Endothelial cell of umbilical vein (primary cell): ENCODE data around the gene SUDS3. TPM values are rescaled to one million over a fixed set of nuclear protein-coding genes. Genes with fewer than 3 reads are reported as not detected.

Source experiments
- BruUV-seq: library from RNA; stranded (reverse); fragments of 400-500 nt; replicated peaks from 2 replicates; lab custom pipeline; 2021; lab: Mats Ljungman, UMichigan
- CTCF ChIA-PET: fragments of 300-600, 350-600 bp; sonication (Branson Sonifier 250); formaldehyde crosslinking; loops from one replicate; lab custom pipeline; 2021; ENCODE audit warnings: antibody characterized with exemption, inconsistent platforms; lab: Charles Lee
- POLR2A ChIA-PET: fragments of 300-600, 350-600 bp; sonication (Branson Sonifier 250); formaldehyde crosslinking; loops from one replicate; lab custom pipeline; 2021; ENCODE audit warnings: antibody characterized with exemption, inconsistent platforms; lab: Charles Lee
- DNase-seq: peaks from one replicate; pipeline ENCODE4 v3.0.0-alpha.2; 2011; ENCODE audit warnings: low read depth, low spot score
- FAIRE-seq: peaks from 2 replicates; lab custom pipeline; 2011; peaks lifted over from hg19 to GRCh38; lab: Jason Lieb, UNC
- H2AFZ ChIP-seq: 2 replicates; pipeline ENCODE4 v1.6.0; 2012; ENCODE audit warnings: low read depth, low read length, control low read depth, inconsistent platforms
- H3K27ac ChIP-seq: 2 replicates; pipeline ENCODE4 v1.5.1; 2011; ENCODE audit warnings: low read depth, mild to moderate bottlenecking, control low read depth, low read length, moderate library complexity; ENCODE audit not compliant: insufficient read depth
- H3K27me3 ChIP-seq, 2 experiments: 2 replicates each; pipeline versions ENCODE4 v1.6.0 to v1.6.1; 2011; ENCODE audit warnings: low read length in 2 of 2, mixed read lengths in 1 of 2; ENCODE audit not compliant: control insufficient read depth in 2 of 2, insufficient read depth in 2 of 2
- H3K36me3 ChIP-seq, 2 experiments: 2 replicates in 1 of 2; 3 replicates in 1 of 2; pipeline ENCODE4 v1.5.1; 2011; ENCODE audit warnings: low read length in 2 of 2, mild to moderate bottlenecking in 1 of 2, moderate library complexity in 1 of 2; ENCODE audit not compliant: control insufficient read depth in 2 of 2, insufficient read depth in 2 of 2; ENCODE audit errors: extremely low read depth in 1 of 2
- H3K4me1 ChIP-seq: 3 replicates; pipeline ENCODE4 v1.5.1; 2011; ENCODE audit warnings: mild to moderate bottlenecking, low read length; ENCODE audit not compliant: control insufficient read depth, insufficient read depth; ENCODE audit errors: extremely low read depth
- H3K4me2 ChIP-seq: 2 replicates; pipeline ENCODE4 v1.6.1; 2011; ENCODE audit warnings: low read length, control low read depth, mixed read lengths; ENCODE audit not compliant: insufficient read depth
- H3K4me3 ChIP-seq, 3 experiments: fragments of 200-600 bp in 1 of 3; sonication (generic), shearing (Covaris generic) in 1 of 3; replicated peaks in 1 of 3; 2 replicates each; pipeline ENCODE4 v1.5.1; 2011 to 2016; ENCODE audit warnings: control low read depth in 3 of 3, low read length in 3 of 3, mild to moderate bottlenecking in 2 of 3, inconsistent platforms in 1 of 3, low read depth in 1 of 3, moderate library complexity in 1 of 3; ENCODE audit not compliant: insufficient read depth in 1 of 3
- H3K79me2 ChIP-seq: 2 replicates; pipeline ENCODE4 v1.6.0; 2012; ENCODE audit warnings: low read length, inconsistent platforms; ENCODE audit not compliant: control insufficient read depth, insufficient read depth
- H3K9ac ChIP-seq: replicated peaks from 2 replicates; pipeline ENCODE3; 2011; ENCODE audit warnings: low read length, control low read depth; ENCODE audit not compliant: insufficient read depth; ENCODE audit errors: extremely low read depth
- H3K9me1 ChIP-seq: replicated peaks from 3 replicates; pipeline ENCODE4 v1.6.0; 2011; ENCODE audit warnings: mild to moderate bottlenecking, low read length; ENCODE audit not compliant: control insufficient read depth, insufficient read depth; ENCODE audit errors: extremely low read depth
- H3K9me3 ChIP-seq: replicated peaks from 2 replicates; pipeline ENCODE4 v1.5.1; 2012; ENCODE audit warnings: low read length, inconsistent platforms; ENCODE audit not compliant: control insufficient read depth, insufficient read depth
- H4K20me1 ChIP-seq: replicated peaks from 2 replicates; pipeline ENCODE3; 2011; ENCODE audit warnings: mild to moderate bottlenecking, low read length; ENCODE audit not compliant: control insufficient read depth, insufficient read depth; ENCODE audit errors: extremely low read depth
- EZH2 ChIP-seq: IDR thresholded peaks from 2 replicates; pipeline ENCODE4 v1.6.1; 2012; ENCODE audit warnings: borderline replicate concordance, low read depth, mild to moderate bottlenecking, moderate library complexity, low read length, inconsistent platforms; ENCODE audit not compliant: severe bottlenecking
- FOS ChIP-seq: IDR thresholded peaks from 2 replicates; pipeline ENCODE4 v1.6.1; 2011; ENCODE audit warnings: mild to moderate bottlenecking, low read length, moderate library complexity, borderline replicate concordance; ENCODE audit not compliant: insufficient read depth
- GATA2 ChIP-seq: IDR thresholded peaks from 2 replicates; pipeline ENCODE4 v1.7.0; 2011; ENCODE audit warnings: low read depth, mild to moderate bottlenecking, moderate library complexity, mixed read lengths, low read length; ENCODE audit not compliant: insufficient read length, insufficient read depth
- JUN ChIP-seq: IDR thresholded peaks from 2 replicates; pipeline ENCODE4 v1.6.1; 2011; ENCODE audit warnings: borderline replicate concordance, low read depth; ENCODE audit not compliant: insufficient read length, insufficient read depth
- MYC ChIP-seq: IDR thresholded peaks from one replicate; pipeline ENCODE4 v1.6.1; 2011; ENCODE audit warnings: mild to moderate bottlenecking, low read depth, low read length
- POLR2A ChIP-seq: IDR thresholded peaks from 2 replicates; pipeline ENCODE4 v1.6.1; 2012; ENCODE audit warnings: low read depth, mild to moderate bottlenecking, control low read depth, low read length
- POLR2AphosphoS5 ChIP-seq: IDR thresholded peaks from 2 replicates; pipeline ENCODE4 v1.6.1; 2012; ENCODE audit warnings: low read depth, mild to moderate bottlenecking, control low read depth, low read length, moderate library complexity; ENCODE audit not compliant: insufficient read depth
- dilution Hi-C: fragments of 300-500 bp; cut with MboI; formaldehyde crosslinking; loops from one replicate; pipeline ENCODE4 v1.15.0; 2019; ENCODE audit warnings: low sequenced_read_pairs; ENCODE audit not compliant: extremely low pct_ligation_motif_present
- intact Hi-C: fragments of 100-400 bp; cut with micrococcal nuclease; formaldehyde crosslinking; loops from one replicate; pipeline ENCODE4 v1.10.0; 2022
- polyA plus RNA-seq, 4 experiments: library from polyadenylated mRNA; depleted of rRNA in 3 of 4; stranded (reverse) in 3 of 4; unstranded in 1 of 4; fragments of >200 nt; gene quantifications; 2 replicates each; pipeline versions ENCODE4 v1.2.1 to v1.2.3, GENCODE V29; 2011 to 2012; ENCODE audit warnings: missing spikeins in 1 of 4
- total RNA-seq: library from RNA; stranded (reverse); gene quantifications from 2 replicates; pipeline ENCODE4 v1.2.3, GENCODE V29; 2021
- TF ChIP-seq, protein P1 (sequence below), 2 donors: IDR thresholded peaks; 1 replicate in 1 of 2; 2 replicates in 1 of 2; pipeline ENCODE4 v1.5.1; 2011; ENCODE audit warnings: low read length in 2 of 2, mild to moderate bottlenecking in 2 of 2, moderate library complexity in 2 of 2, control low read depth in 1 of 2, inconsistent platforms in 1 of 2, low read depth in 1 of 2; ENCODE audit not compliant: insufficient read depth in 1 of 2; ENCODE audit errors: extremely low read depth in 1 of 2
- TF ChIP-seq, protein P2 (sequence below): IDR thresholded peaks from 2 replicates; pipeline ENCODE4 v1.6.1; 2011; ENCODE audit not compliant: insufficient read depth, insufficient read length

Gene SUDS3
- total and polyA plus RNA-seq, 2 donors (not counting 3 experiments of a cell fraction or from before 2014, with no cell fraction given): 16.9 to 27.4 TPM

DNA sequence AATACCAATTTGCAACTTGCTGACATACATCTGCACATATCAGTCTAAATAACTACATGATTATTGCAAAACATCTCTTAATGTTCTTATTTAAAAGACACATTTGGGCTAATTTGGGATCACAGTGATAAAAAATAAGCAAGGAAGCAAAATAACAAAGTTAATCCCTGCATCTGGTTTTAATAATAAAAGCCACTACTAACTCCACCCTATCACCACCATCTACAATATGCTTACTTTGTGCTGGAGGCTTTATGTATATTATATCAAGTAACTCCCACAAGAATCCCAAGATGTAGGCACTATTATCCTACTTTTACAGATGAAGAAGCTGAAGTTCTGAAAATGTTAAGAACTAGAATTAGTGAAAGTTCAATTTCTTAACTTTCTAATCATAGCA, 49.4 kb upstream of the SUDS3 start:
- no TSS peak for BruUV-seq
- Histone ChIP-seq H3K4me3 (no peak overlapping the region), H4K20me1 (no peaks in the 10 kb centered on the region), H3K79me2 (peaks cover 22% of the 10 kb centered on the region), H3K9ac (no peak overlapping the region), H2AFZ (no peak overlapping the region), H3K27ac (no peak overlapping the region), H3K9me3 (no peaks in the 10 kb centered on the region), H3K27me3 (no peaks in the 10 kb centered on the region), H3K9me1 (no peaks in the 10 kb centered on the region), H3K4me1 (peaks cover 18% of the 10 kb centered on the region), H3K36me3 (no peaks in the 10 kb centered on the region), H3K4me2 (no peak overlapping the region)
- ChIA-PET POLR2A (no interaction called here), CTCF (interaction anchor here (1.2 kb wide), 1 partner anchor 15 kb away, joined by 3 read pairs; no protein-coding TSS in a partner anchor)
- FAIRE-seq: no peak
- TF ChIP-seq JUN: no peak
- TF ChIP-seq MYC: no peak
- TF ChIP-seq FOS: no peak
- TF ChIP-seq, protein P1, sequence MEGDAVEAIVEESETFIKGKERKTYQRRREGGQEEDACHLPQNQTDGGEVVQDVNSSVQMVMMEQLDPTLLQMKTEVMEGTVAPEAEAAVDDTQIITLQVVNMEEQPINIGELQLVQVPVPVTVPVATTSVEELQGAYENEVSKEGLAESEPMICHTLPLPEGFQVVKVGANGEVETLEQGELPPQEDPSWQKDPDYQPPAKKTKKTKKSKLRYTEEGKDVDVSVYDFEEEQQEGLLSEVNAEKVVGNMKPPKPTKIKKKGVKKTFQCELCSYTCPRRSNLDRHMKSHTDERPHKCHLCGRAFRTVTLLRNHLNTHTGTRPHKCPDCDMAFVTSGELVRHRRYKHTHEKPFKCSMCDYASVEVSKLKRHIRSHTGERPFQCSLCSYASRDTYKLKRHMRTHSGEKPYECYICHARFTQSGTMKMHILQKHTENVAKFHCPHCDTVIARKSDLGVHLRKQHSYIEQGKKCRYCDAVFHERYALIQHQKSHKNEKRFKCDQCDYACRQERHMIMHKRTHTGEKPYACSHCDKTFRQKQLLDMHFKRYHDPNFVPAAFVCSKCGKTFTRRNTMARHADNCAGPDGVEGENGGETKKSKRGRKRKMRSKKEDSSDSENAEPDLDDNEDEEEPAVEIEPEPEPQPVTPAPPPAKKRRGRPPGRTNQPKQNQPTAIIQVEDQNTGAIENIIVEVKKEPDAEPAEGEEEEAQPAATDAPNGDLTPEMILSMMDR (IDR thresholded peaks at IDR 0.05; ENCODE audit: extremely low read depth in 1 of 2, insufficient read depth in 1 of 2, low read depth in 1 of 2, low read length in 2 of 2): no peak
- TF ChIP-seq EZH2: no peak
- no peak for TF ChIP-seq POLR2A
- TF ChIP-seq POLR2AphosphoS5: no peak
- TF ChIP-seq, protein P2, sequence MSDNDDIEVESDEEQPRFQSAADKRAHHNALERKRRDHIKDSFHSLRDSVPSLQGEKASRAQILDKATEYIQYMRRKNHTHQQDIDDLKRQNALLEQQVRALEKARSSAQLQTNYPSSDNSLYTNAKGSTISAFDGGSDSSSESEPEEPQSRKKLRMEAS: no peak
- TF ChIP-seq GATA2: no peak
- no peak for DNase-seq
- intact Hi-C loops: no loop called here
- dilution Hi-C loops: no loop called here
